GM21447 (cell line): ENCODE data around the gene RNASEL.
A peak's percentile ranks its signal among the peaks of the same experiment; 100 is the strongest.
"Not testable (repeated sequence)": the region's sequence is repeated elsewhere in the genome, so short reads cannot be mapped to it uniquely, and the experiment has no call there.

ENCODE experiments used
- ATAC-seq: cut with Tn5 transposase; IDR thresholded peaks from one replicate; pipeline ENCODE4 v1.9.1; 2021; ENCODE audit not compliant: unreplicated experiment

RNASEL gene, protein sequence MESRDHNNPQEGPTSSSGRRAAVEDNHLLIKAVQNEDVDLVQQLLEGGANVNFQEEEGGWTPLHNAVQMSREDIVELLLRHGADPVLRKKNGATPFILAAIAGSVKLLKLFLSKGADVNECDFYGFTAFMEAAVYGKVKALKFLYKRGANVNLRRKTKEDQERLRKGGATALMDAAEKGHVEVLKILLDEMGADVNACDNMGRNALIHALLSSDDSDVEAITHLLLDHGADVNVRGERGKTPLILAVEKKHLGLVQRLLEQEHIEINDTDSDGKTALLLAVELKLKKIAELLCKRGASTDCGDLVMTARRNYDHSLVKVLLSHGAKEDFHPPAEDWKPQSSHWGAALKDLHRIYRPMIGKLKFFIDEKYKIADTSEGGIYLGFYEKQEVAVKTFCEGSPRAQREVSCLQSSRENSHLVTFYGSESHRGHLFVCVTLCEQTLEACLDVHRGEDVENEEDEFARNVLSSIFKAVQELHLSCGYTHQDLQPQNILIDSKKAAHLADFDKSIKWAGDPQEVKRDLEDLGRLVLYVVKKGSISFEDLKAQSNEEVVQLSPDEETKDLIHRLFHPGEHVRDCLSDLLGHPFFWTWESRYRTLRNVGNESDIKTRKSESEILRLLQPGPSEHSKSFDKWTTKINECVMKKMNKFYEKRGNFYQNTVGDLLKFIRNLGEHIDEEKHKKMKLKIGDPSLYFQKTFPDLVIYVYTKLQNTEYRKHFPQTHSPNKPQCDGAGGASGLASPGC

DNA sequence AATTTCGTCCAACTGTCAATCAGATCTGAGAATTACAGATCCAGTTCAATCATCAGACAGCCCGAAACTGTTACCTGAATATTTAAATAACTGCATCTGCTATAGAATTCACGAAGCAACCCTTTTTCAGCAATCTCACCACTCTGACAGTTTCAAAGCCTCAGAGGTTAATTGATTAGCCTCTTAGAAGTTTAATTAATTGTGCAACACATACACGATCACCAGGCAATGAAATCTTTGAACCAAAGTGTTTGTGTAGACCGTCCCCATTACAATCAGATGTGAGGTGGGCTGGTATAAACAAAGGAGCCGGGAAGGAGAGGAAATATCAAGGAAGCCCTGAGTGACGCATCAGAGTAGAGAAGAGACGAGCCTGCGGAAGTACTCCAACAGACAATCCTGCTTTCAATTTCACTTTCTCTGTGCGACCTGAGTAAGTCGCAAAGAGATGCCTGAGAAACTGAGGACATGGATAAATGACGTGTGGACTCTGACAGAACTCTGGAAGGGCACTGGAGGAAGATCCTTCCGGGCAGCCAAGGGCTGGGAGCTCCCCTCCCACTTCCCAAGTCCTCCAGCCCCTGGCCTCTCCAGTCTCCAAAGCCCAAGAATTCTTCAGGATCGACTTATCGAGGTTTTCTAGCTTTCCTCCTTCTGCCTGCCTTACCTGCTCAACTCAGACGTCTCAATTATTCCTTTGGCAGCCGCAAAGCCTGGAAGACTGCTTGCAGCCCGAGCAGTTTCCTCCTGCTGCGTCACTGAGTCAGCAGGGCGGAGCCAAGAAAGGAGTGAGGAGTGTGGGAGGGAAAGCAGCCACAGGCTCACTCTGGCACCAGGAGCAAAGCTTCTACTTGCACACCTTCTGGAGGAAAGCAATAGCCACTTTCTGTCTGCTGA is at the start of gene RNASEL:
Gene RNASEL, minus strand, starts transcription at position 757 of the 897 bp plus-strand sequence. CDS start 2,450 bp downstream, outside the sequence.
- ATAC-seq: peak; percentile 92

DNA sequence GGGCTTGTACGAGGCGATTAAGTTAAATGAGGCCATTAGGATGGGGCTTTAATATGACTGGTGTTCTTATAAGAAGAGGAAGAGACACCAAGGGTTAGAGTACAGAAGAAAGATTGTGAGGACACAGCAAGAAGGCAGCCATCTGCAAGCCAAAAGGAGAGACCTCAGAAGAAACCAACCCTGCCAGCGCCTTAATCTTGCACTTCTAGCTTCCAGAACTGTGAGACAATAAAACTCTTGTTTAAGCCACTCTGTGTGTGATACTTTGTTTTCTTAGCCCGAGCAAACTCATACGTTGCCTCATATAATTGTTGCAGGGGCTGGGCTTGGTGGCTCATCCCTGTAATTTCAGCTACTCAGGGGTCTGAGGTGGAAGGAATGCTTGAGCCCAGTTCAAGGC is 48.7 kb upstream of the RNASEL start:
- ATAC-seq: no peak

DNA sequence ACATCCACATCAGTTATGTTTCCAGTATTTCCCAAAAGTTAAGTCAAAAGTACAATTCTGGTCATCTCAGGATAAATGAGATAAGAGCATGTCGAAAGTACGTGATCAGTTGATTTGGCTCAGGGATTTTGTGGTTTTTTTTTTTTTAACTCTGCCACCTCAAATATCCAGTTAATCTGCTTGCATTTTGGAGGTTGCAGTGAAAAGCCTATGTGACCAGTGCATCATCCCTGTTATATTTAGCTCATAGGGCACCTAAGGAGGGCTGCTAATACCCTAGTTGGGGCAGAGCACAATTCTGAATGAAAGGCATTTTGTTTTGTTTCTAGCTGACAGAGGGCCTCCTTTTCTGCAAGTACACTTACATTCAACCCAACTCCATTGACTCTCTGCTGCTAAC is 46.8 kb upstream of the RNASEL start:
- no peak for ATAC-seq

DNA sequence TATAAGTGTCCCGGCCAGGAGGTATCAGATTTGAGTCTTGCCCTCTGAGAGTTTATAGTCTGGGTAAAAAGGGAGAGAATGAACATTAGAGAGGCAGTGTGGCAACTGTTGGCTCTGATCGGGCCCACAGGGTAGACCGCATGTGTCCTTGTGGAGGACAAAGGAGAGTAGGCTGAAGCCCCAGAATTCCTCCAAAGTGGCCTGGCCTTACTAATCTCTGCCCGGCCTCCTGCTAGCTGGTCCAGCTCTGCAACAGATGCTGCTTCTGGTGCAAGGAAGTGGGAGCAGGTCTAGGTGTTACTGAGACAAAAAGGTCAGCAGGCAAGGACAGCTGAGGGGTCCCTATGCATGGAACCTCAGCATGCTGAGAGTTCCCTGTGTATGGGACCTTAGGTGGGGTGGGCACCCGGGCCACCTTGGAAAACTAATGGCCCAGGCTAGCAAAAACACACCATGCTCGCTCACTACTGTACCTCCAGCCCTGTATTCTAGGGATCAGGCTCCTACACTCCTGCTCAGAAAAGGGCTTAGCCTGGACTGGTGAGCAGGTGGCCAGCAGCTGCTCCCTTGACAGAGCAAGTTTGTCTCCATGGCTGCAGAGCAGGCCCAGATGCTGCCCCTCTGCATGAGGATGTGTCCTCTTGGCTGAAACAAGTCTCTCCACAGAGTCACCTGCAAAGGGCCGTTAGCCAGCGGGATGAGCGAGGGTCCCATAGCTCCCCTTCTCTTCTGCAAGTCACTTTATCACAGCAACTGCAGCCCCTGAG is 45.4 kb upstream of the RNASEL start:
- no peak for ATAC-seq

DNA sequence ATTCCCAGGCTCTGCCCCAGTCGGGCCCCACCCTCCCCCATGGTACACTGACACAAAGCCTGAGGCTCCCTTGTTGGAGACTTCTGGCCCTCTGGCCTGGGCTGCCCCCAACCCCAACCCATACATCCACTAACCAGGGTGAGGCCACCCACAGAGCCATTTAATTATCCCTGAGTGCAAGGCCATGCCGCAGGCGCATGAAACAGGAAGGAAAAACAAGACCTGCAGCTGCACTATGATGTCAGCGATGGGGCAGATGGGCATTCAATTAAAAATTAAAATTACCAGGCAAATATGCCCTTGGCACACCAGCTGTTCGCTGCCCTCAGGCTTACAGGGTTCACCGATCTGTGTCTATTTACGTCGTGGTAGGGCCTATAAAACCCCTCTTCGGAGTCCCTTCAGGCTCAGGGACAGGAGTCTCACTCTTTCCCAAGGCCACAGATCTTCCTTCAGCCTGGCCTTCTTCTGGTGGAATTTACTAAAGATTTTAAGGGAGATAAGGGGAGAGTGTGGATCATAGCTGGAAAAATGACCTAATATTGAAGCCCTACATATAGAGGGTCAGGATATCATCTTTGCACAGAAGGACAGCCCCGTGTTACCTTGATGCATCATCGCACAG is 44.7 kb upstream of the RNASEL start:
- ATAC-seq: no peak

DNA sequence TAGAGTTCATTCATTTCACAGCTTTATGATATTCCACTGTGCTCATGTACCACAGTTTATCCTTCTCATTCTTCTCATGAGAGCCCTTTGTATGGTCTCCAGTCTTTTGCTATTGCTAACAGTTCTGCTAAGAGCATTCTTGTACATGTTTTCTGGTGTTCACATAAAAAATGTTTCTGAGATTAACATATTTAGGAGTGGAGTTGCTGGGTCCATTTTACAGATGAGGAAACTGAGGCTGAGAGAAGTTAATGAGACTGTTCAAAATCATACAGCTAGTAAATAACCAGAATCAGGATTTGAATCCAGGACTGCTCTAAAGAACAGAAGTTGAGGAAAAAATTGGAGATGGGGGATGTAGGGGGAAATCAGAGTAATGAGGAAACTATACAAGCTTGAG is 44.0 kb upstream of the RNASEL start:
- ATAC-seq: no peak

DNA sequence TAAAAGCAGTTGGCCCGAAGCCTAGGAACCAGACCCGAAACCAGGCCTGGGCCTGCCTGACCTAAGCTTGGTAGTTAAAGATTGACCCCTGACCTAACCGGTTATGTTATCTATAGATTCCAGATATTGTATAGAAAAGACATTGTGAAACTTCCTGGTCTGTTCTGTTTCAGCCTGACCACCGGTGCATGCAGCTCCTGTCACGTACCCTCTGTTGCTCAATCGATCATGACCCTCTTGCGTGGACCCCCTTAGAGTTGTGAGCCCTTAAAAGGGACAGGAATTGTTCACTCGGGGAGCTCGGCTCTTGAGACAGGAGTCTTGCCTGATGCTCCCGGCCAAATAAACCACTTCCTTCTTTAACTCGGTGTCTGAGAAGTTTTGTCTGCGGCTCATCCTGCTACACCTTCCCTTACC is 43.4 kb upstream of the RNASEL start:
- ATAC-seq: not testable (repeated sequence)

DNA sequence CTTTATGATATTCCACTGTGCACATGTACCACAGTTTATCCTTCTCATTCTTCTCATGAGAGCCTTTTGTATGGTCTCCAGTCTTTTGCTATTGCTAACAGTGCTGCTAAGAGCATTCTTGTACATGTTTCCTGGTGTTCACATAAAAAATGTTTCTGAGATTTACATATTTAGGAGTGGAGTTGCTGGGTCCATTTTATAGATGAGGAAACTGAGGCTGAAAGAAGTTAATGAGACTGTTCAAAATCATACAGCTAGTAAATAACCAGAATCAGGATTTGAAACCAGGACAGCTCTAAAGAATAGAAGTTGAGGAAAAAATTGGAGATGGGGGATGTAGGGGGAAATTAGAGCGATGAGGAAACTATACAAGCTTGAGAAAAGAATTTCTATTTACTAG is 42.9 kb upstream of the RNASEL start:
- ATAC-seq: no peak

DNA sequence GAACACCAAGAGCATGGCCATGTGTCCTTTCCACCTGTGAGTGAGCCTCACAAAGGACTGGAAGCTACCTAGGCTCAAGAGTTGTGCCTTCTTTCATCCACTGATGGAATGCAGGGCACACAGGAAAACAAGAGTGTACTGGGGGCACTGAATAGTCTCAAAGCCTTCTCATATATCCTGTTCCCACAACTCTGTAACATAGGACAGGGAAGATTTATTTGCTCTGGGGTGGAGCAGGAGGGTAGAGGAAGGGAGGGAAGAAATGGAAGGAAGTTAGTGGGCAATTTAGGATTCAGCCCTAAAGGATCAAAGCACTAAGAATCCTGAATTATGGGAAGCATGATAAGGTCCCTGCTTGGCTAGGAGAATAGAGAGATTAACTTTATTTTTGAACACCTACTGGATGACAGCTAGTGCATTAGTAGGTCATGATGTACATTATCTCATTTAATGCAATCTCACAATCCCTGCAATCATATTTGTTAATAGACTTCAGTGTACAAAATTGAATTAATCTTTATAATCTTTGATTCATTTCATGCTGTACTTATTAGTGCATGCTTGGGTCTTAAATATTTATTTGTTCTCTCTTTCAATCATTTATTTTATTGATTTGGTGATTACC is 42.1 kb upstream of the RNASEL start:
- no peak for ATAC-seq

DNA sequence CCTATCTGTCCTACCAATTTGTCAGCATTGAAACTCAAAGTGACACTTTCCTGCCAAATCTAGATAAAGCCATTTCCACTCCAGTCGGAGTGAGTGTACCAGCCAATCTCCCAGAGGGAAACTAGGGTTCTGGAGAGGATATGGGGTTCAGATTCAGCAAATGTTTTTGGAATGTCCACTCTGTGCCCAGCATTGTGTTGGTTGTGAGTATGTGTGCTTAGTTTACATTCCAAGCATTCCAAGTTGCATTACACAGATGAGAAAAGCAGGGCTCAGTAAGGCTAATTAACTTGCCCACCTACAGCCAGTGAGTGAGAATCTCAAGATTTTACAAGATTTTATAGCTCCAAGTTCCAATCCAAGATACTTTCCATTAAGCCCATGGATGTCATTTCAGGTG is 41.5 kb upstream of the RNASEL start:
- ATAC-seq: no peak

DNA sequence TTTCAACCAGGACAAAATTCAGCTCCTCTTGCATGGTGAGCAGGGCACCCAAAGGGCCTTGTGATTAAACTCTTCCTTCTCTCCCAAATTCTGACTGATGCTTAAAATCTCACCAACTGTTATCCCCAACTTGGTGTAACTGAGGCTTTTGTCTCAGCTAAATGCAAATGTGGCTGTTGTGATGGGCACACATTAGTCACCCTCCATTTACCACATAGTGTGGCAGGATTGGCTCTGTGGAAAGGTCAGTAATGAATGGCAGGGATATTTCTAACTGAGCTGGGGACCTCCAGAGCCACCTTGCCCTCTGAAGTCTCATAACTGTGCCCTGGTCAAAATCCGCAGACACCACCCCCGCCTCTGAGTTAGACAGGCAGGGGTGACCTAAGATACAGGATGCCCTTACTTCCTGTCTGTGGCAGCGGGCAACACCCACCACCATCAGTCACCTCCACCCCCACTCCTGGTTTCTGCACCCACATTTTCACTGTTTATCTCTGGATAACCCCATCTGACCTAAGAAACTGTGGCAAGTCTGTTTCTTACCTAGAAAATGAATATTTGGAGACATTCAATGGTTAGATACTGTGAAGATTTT is 40.5 kb upstream of the RNASEL start:
- ATAC-seq: no peak

DNA sequence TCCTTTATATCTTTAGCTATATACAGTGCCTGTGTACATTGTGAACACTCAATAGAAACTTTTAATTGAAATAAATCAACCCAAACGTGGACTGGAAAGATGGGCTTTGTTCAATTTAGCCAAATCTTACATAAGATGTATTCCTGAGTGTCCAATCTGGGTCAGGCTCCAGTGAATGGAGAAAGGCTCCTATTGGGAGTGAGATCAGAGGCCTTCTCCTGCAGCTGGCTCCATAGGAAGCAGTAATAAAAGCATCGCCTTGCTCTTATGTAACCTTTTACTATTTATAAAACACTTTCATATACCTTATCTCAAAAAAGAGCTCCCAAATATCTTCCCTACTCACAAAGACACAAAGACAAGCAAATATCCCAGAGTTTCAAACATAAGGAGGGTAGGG is 40.0 kb upstream of the RNASEL start:
- ATAC-seq: no peak

DNA sequence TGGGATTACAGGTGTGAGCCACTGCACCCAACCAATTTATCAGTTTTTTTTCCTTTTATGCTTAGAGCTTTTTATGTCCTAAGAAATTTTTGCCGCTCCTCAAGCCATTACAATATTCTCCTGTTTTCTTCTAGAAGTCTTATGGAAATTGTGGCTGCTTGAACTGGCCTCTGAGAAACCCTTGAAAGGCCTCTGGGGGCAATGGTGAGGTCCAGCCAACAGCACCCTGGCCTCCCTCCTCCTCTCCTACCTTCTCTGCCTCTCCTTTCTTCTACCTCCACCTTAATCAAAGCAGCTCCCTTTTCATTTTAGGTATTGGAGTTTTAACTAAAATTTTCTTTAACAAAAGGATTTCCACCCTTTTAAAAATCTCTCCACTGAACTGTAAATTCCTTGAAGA is 39.6 kb upstream of the RNASEL start:
- ATAC-seq: no peak

DNA sequence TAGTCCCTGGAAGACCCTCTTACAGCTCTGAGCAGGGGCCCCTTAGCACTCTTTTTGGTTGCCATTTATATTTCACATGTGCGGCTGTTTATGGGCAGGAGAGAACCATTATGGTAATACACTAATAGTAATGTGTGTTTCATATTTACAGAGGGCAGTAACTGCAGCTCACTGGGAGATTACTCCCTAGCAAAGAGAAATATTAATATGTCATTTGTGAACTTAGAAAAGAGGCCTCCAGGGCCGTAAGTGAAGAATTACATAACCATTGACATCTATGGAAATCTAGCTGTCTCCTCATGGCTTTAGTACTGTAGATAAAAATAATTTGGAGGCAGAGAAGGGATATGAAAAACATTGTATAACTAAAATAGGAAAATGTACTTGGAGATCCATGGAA is 38.6 kb upstream of the RNASEL start:
- no peak for ATAC-seq

DNA sequence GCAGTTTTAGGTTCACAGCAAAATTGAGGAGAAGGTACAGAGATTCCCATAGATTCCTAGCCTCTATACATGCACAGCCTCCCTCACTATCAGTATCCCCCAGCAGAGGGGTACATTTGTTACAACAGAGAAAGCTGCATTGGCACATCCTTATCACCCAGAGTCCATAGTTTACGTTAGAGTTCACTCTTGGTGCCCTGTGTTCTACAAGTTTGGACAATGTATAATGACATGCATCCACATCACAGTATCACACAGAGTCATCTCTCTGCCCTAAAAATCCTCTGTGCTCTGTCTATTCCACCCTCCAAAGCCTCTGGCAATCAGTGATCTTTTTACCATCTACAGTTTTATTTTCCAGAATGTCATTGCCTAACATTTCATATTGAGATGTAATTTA is 37.5 kb upstream of the RNASEL start:
- ATAC-seq: no peak

DNA sequence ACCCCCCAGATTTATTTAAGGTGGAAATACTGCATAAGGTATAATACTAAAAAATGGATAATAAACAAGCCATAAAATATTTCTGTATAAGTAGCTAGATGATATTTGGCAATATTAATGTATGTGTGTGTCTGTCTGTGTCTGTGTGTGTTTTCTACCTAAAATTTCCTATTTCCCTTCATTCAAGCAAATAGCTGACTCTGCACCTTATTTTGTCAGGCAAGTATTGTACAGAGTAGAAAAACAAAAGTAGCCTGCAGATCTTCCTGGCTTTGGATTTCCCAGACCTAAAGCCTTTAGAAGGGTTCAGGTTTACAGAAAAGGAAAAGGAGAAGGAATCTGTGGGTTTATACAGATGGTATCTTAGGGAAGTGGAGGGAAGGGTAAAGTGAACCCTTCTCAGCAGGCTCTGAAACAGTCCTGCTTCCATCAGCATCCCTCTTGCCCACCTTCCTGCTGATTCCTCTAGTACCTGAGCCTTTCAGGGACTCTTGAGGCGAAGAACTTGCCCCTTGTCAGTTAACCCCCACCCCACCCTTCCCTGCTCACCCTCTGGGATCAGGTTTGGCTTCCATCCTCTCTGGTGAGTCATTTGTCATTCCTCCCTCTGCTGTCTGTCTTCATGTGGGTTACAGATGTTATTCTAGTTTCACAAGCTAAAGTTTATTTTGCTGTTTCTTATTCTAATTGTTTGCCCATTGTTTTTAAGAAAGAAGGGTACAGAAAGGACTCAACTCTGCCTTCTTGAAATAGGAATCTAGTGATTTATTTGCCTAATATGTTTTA is 36.9 kb upstream of the RNASEL start:
- no peak for ATAC-seq

DNA sequence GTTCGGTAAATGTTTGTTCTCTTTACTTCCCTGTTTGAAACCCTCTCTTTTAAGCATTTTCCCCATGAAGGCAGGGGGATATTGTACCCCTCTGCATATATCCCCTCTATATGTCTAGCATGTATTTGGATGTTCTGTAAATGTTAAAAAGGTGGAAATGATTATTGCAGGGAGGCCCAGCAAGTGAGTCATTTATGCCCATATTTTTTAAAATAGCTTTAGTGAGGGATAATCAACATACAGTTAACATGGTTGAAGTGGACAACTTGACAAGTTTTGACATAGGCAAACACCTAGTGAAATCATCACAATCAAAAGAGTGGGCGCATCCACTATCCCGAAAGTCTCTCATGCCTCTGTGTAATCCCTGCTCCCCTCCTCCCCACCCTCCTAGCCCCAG is 36.0 kb upstream of the RNASEL start:
- no peak for ATAC-seq

DNA sequence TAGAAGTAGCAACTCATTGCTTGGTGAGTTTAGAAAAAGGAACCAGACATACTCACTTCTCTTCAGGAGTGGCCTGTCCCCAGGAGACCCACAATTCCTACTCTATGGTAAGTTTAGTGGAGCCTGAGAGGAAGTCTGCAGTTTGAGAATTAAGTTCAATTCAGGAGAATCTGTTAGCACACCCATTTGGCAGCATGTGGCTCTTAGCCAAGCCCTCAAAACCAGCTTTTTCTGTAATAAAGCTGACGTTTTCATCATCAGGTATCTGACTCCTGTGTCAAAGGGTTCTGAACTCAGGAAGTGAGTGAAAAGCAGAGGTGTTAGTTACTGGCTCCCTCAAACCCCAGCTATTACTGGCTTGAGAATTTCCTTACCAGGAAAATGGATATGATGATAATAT is 35.5 kb upstream of the RNASEL start:
- ATAC-seq: no peak
